ENCODE results near the gene AKR1C4.

Gene AKR1C4

DNA sequence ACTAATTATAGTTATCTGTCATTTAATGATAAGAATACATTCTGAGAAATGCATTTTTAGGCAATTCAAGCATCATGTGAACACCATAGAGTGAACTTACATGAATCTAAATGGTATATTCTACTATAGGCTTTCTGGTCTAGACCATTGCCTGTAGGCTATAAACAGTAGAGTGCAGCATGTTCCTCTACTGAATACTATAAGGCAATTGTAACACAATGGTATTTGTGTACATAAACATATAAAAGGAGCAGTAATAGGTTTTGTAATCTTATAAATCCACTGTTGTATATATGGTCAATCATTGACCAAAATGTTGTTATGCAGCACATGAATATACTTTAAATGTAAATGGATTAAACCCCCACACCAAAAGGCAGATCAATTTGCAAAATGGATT lies 71.6 kb downstream of the AKR1C4 start:
- no peak for DNase-seq

Measured in fibroblast of skin of back (primary cell).